Measurements from ENCODE around the gene CNTNAP5. TPM values are rescaled to one million over a fixed set of nuclear protein-coding genes. Genes with fewer than 3 reads are reported as not detected.

The CNTNAP5 gene
- total RNA-seq, 1 experiment from 2014 or later, result 0.48 TPM

- Mint-ChIP-seq H3K4me1 (peaks cover 43 to 45% of the 10 kb centered on the region in 2 experiments), H3K27ac (peak overlapping the region; percentile 89 to 99 (median 95))
Measured at GRCh38 chr2:124327303-124327702, 302.2 kb downstream of the CNTNAP5 start.

More at GRCh38 chr2:124327303-124327702, 302.2 kb downstream of the CNTNAP5 start:
- H2BK15ac ChIP-seq (ENCODE audit: low read depth, low read length), result no peak overlapping the region
- H3K9ac ChIP-seq (ENCODE audit: extremely low read depth, insufficient read length, low read length), result no peak overlapping the region
- H3K18ac ChIP-seq (ENCODE audit: insufficient read length, low read depth, low read length), result no peak overlapping the region
- H2AFZ ChIP-seq (ENCODE audit: low read length), result no peak overlapping the region
- no peak overlapping the region for H2BK5ac ChIP-seq (ENCODE audit: insufficient read length, low read length)
- H4K20me1 ChIP-seq (ENCODE audit: control insufficient read depth, insufficient read depth, insufficient read length), result no peaks in the 10 kb centered on the region
- H3K4me2 ChIP-seq (ENCODE audit: insufficient read depth, insufficient read length, low read length), result no peak overlapping the region
- no peak overlapping the region for H3T11ph ChIP-seq (ENCODE audit: low read length)
- no peak overlapping the region for H3K14ac ChIP-seq (ENCODE audit: insufficient read depth, low read length)
- no peak overlapping the region for H2AK5ac ChIP-seq (ENCODE audit: insufficient read length, low read length)
- peak overlapping the region; percentile 74 for H3K27ac ChIP-seq (ENCODE audit: insufficient read length, low read depth, low read length)
- H3K27me3 ChIP-seq (ENCODE audit: insufficient read depth, low read length), result no peaks in the 10 kb centered on the region
- TF ChIP-seq CTCF (conservative IDR thresholded peaks at IDR 0.05), result no peak
- no peak overlapping the region for H2BK12ac ChIP-seq (ENCODE audit: insufficient read length, low read depth, low read length)
- H4K91ac ChIP-seq (ENCODE audit: insufficient read length, low read depth, low read length), result no peak overlapping the region
- H3K9me3 Mint-ChIP-seq, result peaks cover 0 to 3% of the 10 kb centered on the region in 2 experiments; a peak in 1 of 5 replicates
- H3K79me2 ChIP-seq (ENCODE audit: insufficient read depth, low read length), result no peaks in the 10 kb centered on the region
- no peak overlapping the region for H3K56ac ChIP-seq (ENCODE audit: insufficient read length, low read depth, low read length)
- no peaks in the 10 kb centered on the region for H3K23me2 ChIP-seq (ENCODE audit: insufficient read length, low read depth, low read length, poor library complexity, severe bottlenecking)
- H3K4me1 ChIP-seq (ENCODE audit: insufficient read depth, low read length), result peaks cover 10% of the 10 kb centered on the region
- H2BK120ac ChIP-seq (ENCODE audit: low read depth, low read length, poor library complexity, severe bottlenecking), result no peak overlapping the region
- peaks cover 2 to 14% (median 3%) of the 10 kb centered on the region in 3 experiments; a peak in 5 of 7 replicates for H3K36me3 Mint-ChIP-seq (ENCODE audit: insufficient read depth in 1 of 3, low read depth in 3 of 3)
- H4K5ac ChIP-seq (ENCODE audit: insufficient read length, low read depth, low read length), result no peak overlapping the region
- no peak overlapping the region for H3K4ac ChIP-seq (ENCODE audit: low read depth, low read length)
- H3K79me1 ChIP-seq (ENCODE audit: insufficient read depth, low read depth, low read length, poor library complexity, severe bottlenecking), result no peaks in the 10 kb centered on the region
- no peak for DNase-seq
- H2BK20ac ChIP-seq (ENCODE audit: low read depth, low read length, poor library complexity, severe bottlenecking), result no peak overlapping the region
- H3K9me3 ChIP-seq (ENCODE audit: control insufficient read depth, low read depth, low read length), result no peaks in the 10 kb centered on the region
- no peak overlapping the region for H3K23ac ChIP-seq (ENCODE audit: insufficient read length, low read depth, low read length)
- no peak overlapping the region for H4K8ac ChIP-seq (replicated peaks; ENCODE audit: insufficient read length, low read depth, low read length)
- H3K27me3 Mint-ChIP-seq (ENCODE audit: low read depth), result no peaks in the 10 kb centered on the region
- 0 out of 5 replicates have a peak overlapping the region, but pooled peaks have one; percentile 1 to 12 for H3K4me3 Mint-ChIP-seq
